Stimulated activated effector memory CD8-positive, alpha-beta T cell treated with anti-CD3 and anti-CD28 coated beads, Interleukin-12 subunit alpha, Interleukin-12 subunit beta, amount 100 ng/mL, for 72 hours (primary cell): ENCODE measurements around the gene TMCC2.

Source experiments
- ATAC-seq: fragments of 150-1000 bp; cut with Tn5 transposase; 2 replicates; pipeline ENCODE4 v1.10.0; 2021
- DNase-seq, 2 donors: peaks; one replicate each; pipeline ENCODE4 v3.0.0; 2021 to 2022; ENCODE audit warnings: low spot score in 2 of 2
- H3K27ac Mint-ChIP-seq: one replicate; pipeline ENCODE4 v1.8.0; 2022; ENCODE audit warnings: mild to moderate bottlenecking, mixed read lengths
- H3K36me3 Mint-ChIP-seq: one replicate; pipeline ENCODE4 v1.8.0; 2022; ENCODE audit warnings: mild to moderate bottlenecking, mixed read lengths
- H3K4me1 Mint-ChIP-seq: one replicate; pipeline ENCODE4 v1.8.0; 2022; ENCODE audit warnings: mixed read lengths
- H3K4me3 Mint-ChIP-seq: one replicate; pipeline ENCODE4 v1.8.0; 2022; ENCODE audit warnings: mild to moderate bottlenecking, mixed read lengths
- H3K9me3 Mint-ChIP-seq: one replicate; pipeline ENCODE4 v1.8.0; 2022; ENCODE audit warnings: mixed read lengths

Gene TMCC2

DNA sequence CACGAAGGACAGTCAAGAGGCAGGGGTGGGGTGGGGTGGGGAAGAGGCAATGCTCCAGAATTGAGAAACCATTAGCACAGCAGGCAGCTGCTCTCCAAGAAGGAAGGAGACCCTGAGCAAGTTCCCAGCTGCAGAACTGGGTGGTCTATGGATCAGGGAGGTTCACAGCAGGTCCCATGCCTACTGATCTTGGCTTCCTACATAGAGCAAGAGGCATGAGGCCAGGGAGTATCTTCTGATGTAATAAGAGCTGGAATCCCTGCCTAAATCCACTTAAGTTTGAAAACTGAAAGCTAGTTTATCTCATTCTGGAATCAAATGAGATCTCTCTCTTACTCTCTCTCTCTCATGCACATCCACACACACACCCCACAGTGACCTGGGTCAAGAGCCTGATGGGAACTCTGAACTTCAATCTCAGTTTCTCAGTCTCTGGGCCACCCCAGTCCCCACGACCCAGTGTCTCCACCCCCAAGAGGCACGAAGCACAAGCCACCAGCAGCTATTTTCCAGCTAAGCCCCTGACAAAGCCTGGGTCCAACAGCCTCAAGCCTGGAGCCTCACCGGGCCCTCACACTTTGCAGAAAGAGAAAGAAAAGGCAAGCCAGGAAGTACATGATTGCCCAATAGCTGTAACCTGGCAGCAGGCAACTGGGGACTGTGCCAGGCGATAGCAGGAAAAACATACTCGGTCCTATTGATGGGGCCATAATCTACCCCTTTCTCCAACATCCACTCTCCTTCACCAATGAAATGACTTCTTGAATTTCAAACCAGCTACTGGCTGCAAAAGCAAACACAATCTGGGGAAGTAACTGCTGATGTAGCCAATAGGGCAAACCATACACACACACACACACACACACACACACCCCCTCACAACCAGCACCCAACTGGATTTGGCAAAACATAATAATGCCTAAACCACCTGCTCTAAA is 91.6 kb downstream of the TMCC2 start:
- Mint-ChIP-seq H3K9me3 (no peaks in the 10 kb centered on the region), H3K4me1 (peaks cover 77% of the 10 kb centered on the region), H3K27ac (peak overlapping the region; percentile 50), H3K4me3 (peak overlapping the region; percentile 97), H3K36me3 (no peaks in the 10 kb centered on the region)
- ATAC-seq (peak; percentile 14), DNase-seq (peak in 1 of 2 donors; percentile 59)

- Mint-ChIP-seq H3K27ac (peak within 1 kb of the TSS; percentile 91), H3K4me1 (peaks cover 76% of the 10 kb centered on the region), H3K36me3 (no peaks in the 10 kb centered on the region), H3K9me3 (no peaks in the 10 kb centered on the region), H3K4me3 (peak within 1 kb of the TSS; percentile 97)
- DNase-seq (peak; percentile 62 to 88), ATAC-seq (peak; percentile 89)
These were observed 93.6 kb downstream of the TMCC2 start, which contains the start of gene NUAK2 for GRCh38 chr1:205321162-205321958. Gene NUAK2 (minus strand): TSS chr1:205321745. CDS start chr1:205321628, 117 bp downstream.

DNA sequence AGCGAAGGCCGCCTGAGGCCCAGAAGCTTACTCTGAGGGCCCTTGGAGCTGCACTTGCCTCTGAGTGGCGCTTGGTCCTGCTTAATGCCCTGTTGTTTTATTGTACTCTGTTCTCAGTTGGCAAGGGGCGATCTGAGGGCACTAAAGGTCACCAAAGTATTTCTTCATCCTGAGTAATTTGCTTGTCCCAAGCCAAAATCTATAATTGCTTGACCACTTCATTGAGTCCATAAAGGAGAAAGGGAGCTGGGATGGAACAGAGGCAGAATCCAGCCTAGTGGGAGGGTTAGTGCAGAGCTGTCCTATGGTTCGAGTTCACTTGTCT is 94.2 kb downstream of the TMCC2 start:
- Mint-ChIP-seq H3K27ac (peak overlapping the region; percentile 91), H3K36me3 (no peaks in the 10 kb centered on the region), H3K4me3 (peak overlapping the region; percentile 97), H3K9me3 (no peaks in the 10 kb centered on the region), H3K4me1 (peaks cover 70% of the 10 kb centered on the region)
- ATAC-seq (no peak), DNase-seq (no peak)
